GM18507 (cell line): Measurements from ENCODE around the gene PPP2R3A.

Source experiments
- DNase-seq: peaks from one replicate; pipeline ENCODE4 v3.0.0; 2011; ENCODE audit warnings: low read depth; ENCODE audit not compliant: insufficient read length; ENCODE audit errors: extremely low spot score
- FAIRE-seq: peaks from 2 replicates; lab custom pipeline; 2011; peaks lifted over from hg19 to GRCh38; lab: Jason Lieb, UNC

The PPP2R3A gene

GRCh38 chr3:136018876-136019275 lies 53.3 kb downstream of the PPP2R3A start:
- no peak for DNase-seq
- FAIRE-seq = no peak

- no peak for DNase-seq
- FAIRE-seq = no peak
Observed at GRCh38 chr3:136021803-136022202, 56.3 kb downstream of the PPP2R3A start.

GRCh38 chr3:136022529-136023263 lies 57.2 kb downstream of the PPP2R3A start:
- FAIRE-seq (no peak), DNase-seq (no peak)

- FAIRE-seq (no peak), DNase-seq (no peak)
Observed at GRCh38 chr3:136023264-136023978, 57.9 kb downstream of the PPP2R3A start.

- FAIRE-seq = no peak
- no peak for DNase-seq
Observed at GRCh38 chr3:136036306-136036705, 70.8 kb downstream of the PPP2R3A start.

GRCh38 chr3:136038668-136039067 lies 73.1 kb downstream of the PPP2R3A start:
- no peak for DNase-seq
- no peak for FAIRE-seq

GRCh38 chr3:136042608-136043221 lies 77.2 kb downstream of the PPP2R3A start:
- peak; percentile 1 for DNase-seq
- FAIRE-seq = peak; percentile 75

GRCh38 chr3:136044980-136045745 lies 79.6 kb downstream of the PPP2R3A start:
- no peak for DNase-seq
- FAIRE-seq = no peak

GRCh38 chr3:136048068-136048467 lies 82.5 kb downstream of the PPP2R3A start:
- DNase-seq (no peak), FAIRE-seq (no peak)

- FAIRE-seq = no peak
- DNase-seq = no peak
Observed at GRCh38 chr3:136050250-136050649, 84.7 kb downstream of the PPP2R3A start.

- DNase-seq = no peak
Observed at GRCh38 chr3:136055491-136055890, 90.0 kb downstream of the PPP2R3A start.

GRCh38 chr3:136067211-136067610 lies 101.7 kb downstream of the PPP2R3A start:
- DNase-seq (no peak), FAIRE-seq (no peak)

More at GRCh38 chr3:136055491-136055890, 90.0 kb downstream of the PPP2R3A start:
- no peak for FAIRE-seq

- DNase-seq (no peak), FAIRE-seq (no peak)
Observed at GRCh38 chr3:136068708-136069107, 103.2 kb downstream of the PPP2R3A start.

- no peak for DNase-seq
- no peak for FAIRE-seq
Observed at GRCh38 chr3:136069933-136070332, 104.4 kb downstream of the PPP2R3A start.

GRCh38 chr3:136070334-136070733 lies 104.8 kb downstream of the PPP2R3A start:
- FAIRE-seq = no peak
- no peak for DNase-seq

- FAIRE-seq (no peak), DNase-seq (no peak)
Observed at GRCh38 chr3:136070953-136071949, 105.7 kb downstream of the PPP2R3A start.

GRCh38 chr3:136074546-136075170 lies 109.1 kb downstream of the PPP2R3A start:
- FAIRE-seq (no peak), DNase-seq (no peak)

GRCh38 chr3:136075218-136075808 lies 109.8 kb downstream of the PPP2R3A start:
- FAIRE-seq (peak; percentile 84), DNase-seq (no peak)
